ENCODE data around the gene PRRX1.

- TF ChIP-seq POLR2A (IDR thresholded peaks at IDR 0.05; ENCODE audit: low read depth, low read length) (no peak), TAF1 (IDR thresholded peaks at IDR 0.05; ENCODE audit: low read depth, low read length) (no peak), SPI1 (IDR thresholded peaks at IDR 0.05; ENCODE audit: low read depth, low read length) (no peak), POLR2AphosphoS5 (IDR thresholded peaks at IDR 0.05; ENCODE audit: low read depth, low read length) (no peak), POU2F2 (IDR thresholded peaks at IDR 0.05; ENCODE audit: low read depth, low read length) (no peak)
Measured at GRCh38 chr1:170630977-170631376, 33.0 kb upstream of the PRRX1 start.

Measured in GM12891 (cell line).